GM08714 (cell line): ENCODE measurements around the gene SEPSECS.

ENCODE experiments used
- H3K4me3 ChIP-seq: fragments of 200-500 bp; sonication (Bioruptor generic); 2 replicates; pipeline ENCODE4 v1.5.1; 2014; ENCODE audit warnings: mild to moderate bottlenecking, low read length, inconsistent platforms
- ZNF274 ChIP-seq: IDR thresholded peaks from 2 replicates; pipeline ENCODE4 v1.6.1; 2012; ENCODE audit warnings: mild to moderate bottlenecking, low read depth, low read length

SEPSECS gene

GRCh38 chr4:25165916-25166315 lies 5.7 kb upstream of the SEPSECS start:
- no peak for TF ChIP-seq ZNF274
- no peak overlapping the region for H3K4me3 ChIP-seq

GRCh38 chr4:25163196-25163595 lies 2.9 kb upstream of the SEPSECS start:
- H3K4me3 ChIP-seq: no peak overlapping the region
- TF ChIP-seq ZNF274: no peak

- no peak overlapping the region for H3K4me3 ChIP-seq
- no peak for TF ChIP-seq ZNF274
These were observed 2.3 kb upstream of the SEPSECS start for GRCh38 chr4:25162566-25162965.

- peak overlapping the region; percentile 85 for H3K4me3 ChIP-seq
- no peak for TF ChIP-seq ZNF274
These were observed 1.3 kb upstream of the SEPSECS start for GRCh38 chr4:25161593-25161950.

- TF ChIP-seq ZNF274: no peak
- H3K4me3 ChIP-seq: peak overlapping the region; percentile 85
These were observed 704 bp upstream of the SEPSECS start for GRCh38 chr4:25160714-25161592.

GRCh38 chr4:25158817-25159216 lies 1.4 kb downstream of the SEPSECS start:
- H3K4me3 ChIP-seq: no peak overlapping the region
- TF ChIP-seq ZNF274: no peak

GRCh38 chr4:25157081-25157480 lies 3.2 kb downstream of the SEPSECS start:
- no peak overlapping the region for H3K4me3 ChIP-seq
- no peak for TF ChIP-seq ZNF274

- TF ChIP-seq ZNF274: no peak
- no peak overlapping the region for H3K4me3 ChIP-seq
These were observed 4.3 kb downstream of the SEPSECS start for GRCh38 chr4:25155947-25156346.

GRCh38 chr4:25154594-25155265 lies 5.5 kb downstream of the SEPSECS start:
- no peak overlapping the region for H3K4me3 ChIP-seq
- TF ChIP-seq ZNF274: no peak

- no peak for TF ChIP-seq ZNF274
- H3K4me3 ChIP-seq: no peak overlapping the region
These were observed 14.2 kb downstream of the SEPSECS start for GRCh38 chr4:25146076-25146475.

- TF ChIP-seq ZNF274: no peak
- no peak overlapping the region for H3K4me3 ChIP-seq
These were observed 15.3 kb downstream of the SEPSECS start for GRCh38 chr4:25144870-25145481.

- H3K4me3 ChIP-seq: no peak overlapping the region
- TF ChIP-seq ZNF274: no peak
These were observed 17.8 kb downstream of the SEPSECS start for GRCh38 chr4:25142468-25142867.

GRCh38 chr4:25141592-25141991 lies 18.7 kb downstream of the SEPSECS start:
- no peak for TF ChIP-seq ZNF274
- H3K4me3 ChIP-seq: no peak overlapping the region

- no peak overlapping the region for H3K4me3 ChIP-seq
- no peak for TF ChIP-seq ZNF274
These were observed 27.1 kb downstream of the SEPSECS start for GRCh38 chr4:25133132-25133531.

GRCh38 chr4:25131926-25132325 lies 28.3 kb downstream of the SEPSECS start:
- TF ChIP-seq ZNF274: no peak
- H3K4me3 ChIP-seq: no peak overlapping the region

- no peak for TF ChIP-seq ZNF274
- H3K4me3 ChIP-seq: no peak overlapping the region
These were observed 28.9 kb downstream of the SEPSECS start for GRCh38 chr4:25131381-25131780.
